Activated CD4-positive, alpha-beta T cell treated with anti-CD3 and anti-CD28 coated beads for 48 hours (primary cell): ENCODE measurements around the gene SMAD6.

Experiments used
- DNase-seq: peaks from one replicate; pipeline ENCODE4 v3.0.0-alpha.2; 2020

SMAD6 gene

GRCh38 chr15:66760968-66761725, 59.1 kb downstream of the SMAD6 start:
- no peak for DNase-seq

DNA sequence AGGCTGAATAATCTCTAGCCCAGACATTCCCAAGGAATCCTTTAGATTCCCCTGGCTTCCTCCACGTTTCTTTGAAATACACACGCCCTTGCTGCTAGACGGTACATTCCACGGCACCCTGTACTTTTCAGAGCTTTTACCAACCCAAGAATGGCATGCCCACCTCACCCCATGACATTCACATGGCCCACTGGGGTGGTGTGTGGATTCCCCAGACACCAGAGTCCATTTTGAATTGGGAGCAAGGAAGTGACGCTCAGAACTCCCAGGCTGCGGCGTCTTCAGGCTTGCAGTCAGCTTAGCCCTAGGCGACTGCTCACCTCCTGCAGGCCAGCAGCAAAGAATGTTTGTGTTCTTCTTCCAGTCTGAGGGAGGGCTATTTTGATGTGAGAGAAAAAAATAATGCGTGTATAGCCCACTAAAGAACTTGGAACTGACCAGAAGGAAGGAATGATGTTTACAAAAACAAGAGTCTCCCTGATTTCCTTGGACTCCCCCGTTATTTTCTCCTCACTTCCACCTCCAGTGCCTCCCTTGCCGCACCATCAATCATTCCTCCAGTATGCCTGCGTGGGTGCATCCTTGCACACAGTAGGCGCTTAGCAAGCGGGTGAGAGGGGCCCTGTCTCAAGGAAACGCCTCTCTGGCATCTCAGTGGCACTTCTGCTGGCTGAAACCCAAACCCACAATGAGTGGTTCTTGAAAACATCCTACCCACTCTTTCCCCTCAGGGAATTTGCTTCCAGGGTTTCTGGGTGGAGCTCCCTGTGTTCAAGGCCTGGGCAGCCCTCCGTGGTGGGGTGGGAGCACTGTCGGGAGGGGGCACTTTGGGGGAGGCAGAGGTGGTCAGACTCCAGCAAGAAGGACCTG, 59.9 kb downstream of the SMAD6 start:
- no peak for DNase-seq

DNA sequence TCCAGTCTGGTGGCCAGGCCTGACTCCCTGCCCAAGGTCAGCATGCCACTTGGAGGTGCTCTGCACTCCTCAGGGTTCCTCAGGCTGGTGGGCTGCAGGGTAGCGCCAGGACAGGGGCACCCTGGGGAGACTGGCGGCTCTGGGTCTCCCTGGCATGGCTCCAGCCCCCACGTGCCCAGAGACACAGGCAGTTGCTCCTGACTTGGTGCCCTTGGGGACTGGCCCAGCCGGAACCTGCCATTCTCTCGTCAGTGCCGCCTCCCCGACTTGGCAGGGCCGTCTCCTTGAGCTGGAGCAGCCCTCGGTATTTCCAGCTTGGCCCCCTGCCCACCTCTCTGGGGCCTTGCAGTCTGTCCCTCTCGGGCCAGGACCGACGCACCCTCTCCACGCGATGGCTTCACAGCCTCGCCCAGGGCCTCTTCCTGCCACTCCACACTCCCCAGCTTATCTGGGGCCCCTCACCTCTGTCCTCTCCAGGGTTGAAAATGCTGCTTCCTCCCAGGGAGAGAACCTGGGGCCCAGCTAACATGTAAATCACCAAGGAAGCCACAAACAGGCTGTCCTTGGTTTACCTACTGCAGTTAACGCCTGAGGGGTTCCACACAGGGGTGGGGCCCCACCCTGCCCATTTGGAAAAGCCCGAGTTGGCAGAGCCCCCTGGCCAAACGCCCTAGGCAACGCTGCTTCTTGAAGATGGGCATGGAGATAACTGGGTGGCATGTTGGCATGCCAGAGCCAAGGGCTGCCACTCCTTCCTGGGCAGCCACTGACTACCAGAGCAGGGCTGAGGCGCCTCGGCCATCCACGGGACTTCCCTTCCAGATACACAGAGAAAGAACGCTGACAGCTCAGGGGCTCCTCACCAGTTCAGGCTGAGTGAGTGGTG, 61.4 kb downstream of the SMAD6 start:
- no peak for DNase-seq

DNA sequence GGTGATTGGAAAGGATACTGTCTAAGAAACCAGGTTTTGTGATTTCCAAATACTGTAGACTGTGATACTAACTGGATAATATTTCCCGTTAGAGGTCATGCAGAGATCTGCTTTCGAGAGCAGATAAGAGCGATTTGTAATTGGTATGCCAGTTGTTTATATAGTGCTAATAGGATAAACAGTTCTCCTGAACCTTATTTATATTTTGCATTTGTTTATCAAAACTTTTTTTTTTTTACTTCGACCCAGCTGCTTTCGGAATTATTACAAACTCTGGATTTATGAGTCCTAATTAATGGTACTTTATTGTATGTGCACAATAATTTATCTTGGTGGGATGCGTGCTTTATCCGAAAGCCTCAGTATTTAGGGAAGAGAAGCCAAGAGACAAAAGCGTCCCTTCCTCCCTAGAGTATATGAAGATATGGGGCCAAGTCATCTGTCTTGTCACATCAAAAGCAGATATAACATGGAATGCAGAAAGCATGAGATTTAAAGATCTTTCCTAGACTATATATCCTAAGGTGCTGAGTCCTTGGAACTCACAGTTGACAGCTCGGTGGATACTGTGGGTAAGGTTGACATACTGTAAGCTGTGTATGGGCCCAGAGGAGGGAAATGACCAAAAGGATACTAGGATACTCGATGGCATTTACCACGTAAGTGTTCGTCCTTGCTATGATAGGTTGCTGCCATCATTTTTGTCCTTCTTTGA, 62.2 kb downstream of the SMAD6 start:
- no peak for DNase-seq

- no peak for DNase-seq
Measured at GRCh38 chr15:66765478-66766281, 63.6 kb downstream of the SMAD6 start.

DNA sequence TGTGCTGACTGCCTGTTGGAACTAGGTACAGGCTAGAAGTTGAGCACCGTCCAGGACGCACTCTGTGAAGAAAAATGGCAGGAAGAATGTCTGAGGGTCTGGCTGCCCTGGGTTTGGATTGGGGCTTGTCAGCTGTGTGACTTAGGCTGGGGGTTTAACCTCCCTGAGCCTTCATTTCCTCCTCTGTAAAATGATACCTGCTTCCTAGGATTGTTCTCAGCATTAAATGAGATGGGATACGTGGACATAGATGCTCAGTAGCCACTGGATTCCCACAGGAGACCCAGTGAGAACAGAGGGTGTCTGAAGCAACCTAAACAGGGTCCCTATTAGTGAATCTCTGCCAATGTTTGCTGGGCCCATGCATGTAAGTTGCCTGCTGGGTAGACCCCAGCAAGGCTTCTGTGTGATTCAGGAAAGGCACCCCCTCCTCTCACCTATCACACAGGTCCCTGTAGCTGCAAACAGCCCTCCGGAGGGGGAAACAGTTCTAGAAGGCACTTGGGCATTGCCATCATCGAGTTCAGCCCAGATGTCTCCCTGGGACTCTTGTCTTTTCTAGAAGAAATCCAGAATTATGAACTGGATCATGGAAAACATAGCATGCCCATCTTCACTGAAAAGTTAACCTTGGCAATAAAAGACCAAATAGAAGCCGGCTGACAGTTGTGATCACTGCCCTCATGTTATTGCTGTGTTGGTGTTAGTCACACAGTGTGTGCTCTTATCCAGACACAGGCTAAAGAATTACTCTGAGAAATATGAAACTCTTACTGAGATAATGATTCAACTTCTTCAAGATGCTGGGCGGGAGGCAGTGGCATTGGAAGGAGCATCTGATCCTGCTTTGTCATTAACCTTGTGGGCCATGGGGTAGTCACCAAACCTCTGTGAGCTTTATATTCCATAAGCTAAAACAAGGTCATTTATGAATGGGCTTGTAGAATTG, 64.5 kb downstream of the SMAD6 start:
- no peak for DNase-seq

- DNase-seq: no peak
Measured at GRCh38 chr15:66767240-66767659, 65.2 kb downstream of the SMAD6 start.

- DNase-seq: no peak
Measured at GRCh38 chr15:66768987-66769386, 67.0 kb downstream of the SMAD6 start.

- no peak for DNase-seq
Measured at GRCh38 chr15:66770518-66771350, 68.7 kb downstream of the SMAD6 start.

- no peak for DNase-seq
Measured at GRCh38 chr15:66771351-66771650, 69.3 kb downstream of the SMAD6 start.

DNA sequence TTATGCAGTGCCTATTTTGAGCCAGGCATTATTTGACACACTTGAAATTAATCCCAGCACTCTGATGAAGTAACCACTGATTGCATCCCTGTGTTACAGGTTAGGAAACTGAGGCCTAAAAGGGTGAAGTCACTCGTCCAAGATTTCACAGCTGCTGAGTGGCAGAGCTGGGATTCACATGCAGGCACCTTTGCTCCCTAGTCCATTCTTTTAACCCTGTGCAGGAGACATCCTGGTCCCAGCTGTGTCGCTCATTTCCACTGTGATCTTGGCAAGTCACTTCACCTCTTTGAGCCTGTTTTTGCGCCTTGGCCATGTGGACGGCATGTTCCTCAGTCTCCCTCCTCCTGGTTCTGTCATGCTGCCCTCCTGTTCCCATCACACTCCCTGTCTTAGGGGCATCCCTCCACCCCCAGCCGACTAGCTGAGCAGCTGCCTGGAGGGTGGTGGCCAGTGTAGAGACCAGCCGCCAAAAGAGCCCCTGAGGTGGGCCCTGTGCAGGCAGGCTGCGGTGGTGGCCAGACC, 70.6 kb downstream of the SMAD6 start:
- no peak for DNase-seq

DNA sequence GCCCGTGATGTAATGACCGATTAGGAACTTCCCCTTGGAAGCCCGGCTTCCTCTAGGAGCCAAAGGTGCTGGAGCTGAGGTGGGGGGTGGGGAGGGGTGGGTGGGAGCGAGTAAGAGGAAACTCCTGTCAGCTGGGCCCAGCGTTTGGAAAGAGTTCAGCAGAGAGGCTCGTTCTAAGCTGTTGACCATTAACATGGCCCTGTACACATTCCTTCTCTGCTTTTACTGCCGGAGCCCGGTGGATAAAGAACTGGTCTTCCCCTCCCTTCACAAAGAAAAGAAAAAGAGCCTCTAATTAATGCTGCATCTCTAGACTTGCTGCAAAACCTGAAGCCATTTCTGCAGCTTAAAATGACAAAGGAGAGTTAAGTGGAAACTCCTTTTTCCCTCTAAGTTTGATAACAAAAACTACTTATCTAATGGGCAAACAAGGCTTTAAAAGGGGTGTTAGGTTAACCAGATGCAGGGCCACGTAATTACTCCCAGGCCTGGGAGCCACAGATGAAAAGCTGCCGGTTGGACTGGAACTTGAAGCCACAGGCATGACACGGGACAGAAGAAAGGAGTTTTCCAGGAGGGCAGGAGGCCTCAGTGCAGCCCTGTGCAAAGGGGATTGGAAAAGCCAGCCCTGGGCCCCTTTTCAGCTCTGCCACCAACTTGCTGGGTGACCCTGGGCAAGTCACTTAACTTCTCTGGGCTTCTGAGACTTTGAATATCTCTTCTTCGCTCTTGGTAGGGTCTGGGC, 71.3 kb downstream of the SMAD6 start:
- no peak for DNase-seq

GRCh38 chr15:66774001-66774814, 72.2 kb downstream of the SMAD6 start:
- DNase-seq: peak; percentile 62

DNA sequence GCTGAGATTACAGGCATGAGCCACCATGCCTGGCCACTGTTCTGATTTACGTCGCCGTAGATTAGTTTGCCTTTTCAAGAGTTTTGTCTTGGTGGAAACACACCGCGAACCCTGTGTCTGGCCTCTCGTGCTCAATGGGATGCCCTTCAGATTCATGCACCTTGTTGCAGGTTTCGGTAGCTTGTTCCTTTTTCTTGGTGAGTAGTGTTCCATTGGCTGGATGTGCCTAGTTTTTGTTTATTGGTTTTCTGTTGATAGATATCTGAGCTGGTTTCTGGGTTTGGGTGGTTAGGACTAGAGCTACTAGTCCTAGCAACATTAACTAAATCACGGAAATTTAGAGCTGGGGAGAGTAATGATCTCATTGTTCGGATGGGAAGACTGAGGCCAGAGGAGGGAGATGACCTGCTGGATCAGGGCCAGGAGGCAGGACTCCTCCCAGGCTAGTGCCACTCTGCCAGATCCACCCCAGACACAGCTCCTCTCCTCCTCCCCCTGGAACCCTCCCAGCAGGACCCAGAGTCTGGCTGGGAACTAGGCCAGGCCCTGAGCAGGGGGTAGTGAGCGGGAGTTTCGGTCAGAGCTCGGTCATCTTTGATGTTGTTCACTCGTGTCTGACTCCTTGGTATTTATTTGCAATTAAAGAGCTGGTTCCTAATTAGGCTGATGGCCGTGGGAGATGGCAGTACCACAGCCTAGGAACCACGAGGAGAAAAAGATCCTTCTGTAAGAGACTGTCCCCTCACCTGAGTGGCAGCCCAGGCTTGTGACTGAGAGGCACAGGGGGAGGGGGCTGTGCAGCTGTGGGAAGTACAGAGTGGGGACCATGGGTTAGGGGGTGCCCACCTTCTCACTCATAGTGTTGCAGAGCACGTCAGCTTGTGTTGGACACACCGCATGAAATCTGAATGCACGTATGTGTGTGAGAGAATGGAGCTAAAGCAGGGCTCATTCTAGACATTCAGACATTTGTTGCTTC, 73.4 kb downstream of the SMAD6 start:
- DNase-seq: no peak

- no peak for DNase-seq
Measured at GRCh38 chr15:66777054-66777453, 75.0 kb downstream of the SMAD6 start.

DNA sequence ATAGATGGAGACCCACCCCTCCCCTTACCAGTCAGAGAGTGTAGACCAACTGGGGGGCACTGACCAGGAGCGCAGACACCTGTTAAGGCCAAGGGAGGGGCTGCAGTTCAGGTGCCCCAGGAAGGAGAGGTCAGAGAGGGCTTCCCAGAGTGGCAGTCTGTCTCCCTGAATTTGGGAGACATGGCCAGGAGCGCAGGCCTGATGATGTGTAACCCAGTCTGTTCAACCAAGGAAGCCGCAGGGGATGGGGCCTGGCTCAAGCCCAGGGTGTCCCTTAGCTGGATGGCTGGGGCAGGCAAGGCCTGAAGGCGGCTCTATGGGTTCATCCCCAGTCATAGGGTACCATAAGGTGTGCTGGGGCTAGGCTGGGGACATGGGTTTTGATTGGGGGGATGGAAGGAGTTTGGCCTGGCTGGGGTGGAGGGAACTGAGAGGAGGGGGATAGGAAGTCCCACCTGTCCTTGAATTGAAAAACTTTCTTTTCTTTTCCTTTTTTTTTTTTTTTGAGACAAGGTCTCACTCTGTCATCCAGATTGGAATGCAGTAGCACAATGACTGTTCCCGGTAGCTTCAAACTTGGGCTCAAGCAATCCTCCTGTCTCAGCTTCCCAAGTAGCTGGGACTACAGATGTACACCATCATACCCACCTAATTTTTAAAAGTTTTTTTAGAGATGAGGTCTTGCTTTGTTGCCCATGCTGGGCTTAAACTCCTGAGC, 75.7 kb downstream of the SMAD6 start:
- DNase-seq: no peak
